Measurements from ENCODE around the gene CLDN16.

DNA sequence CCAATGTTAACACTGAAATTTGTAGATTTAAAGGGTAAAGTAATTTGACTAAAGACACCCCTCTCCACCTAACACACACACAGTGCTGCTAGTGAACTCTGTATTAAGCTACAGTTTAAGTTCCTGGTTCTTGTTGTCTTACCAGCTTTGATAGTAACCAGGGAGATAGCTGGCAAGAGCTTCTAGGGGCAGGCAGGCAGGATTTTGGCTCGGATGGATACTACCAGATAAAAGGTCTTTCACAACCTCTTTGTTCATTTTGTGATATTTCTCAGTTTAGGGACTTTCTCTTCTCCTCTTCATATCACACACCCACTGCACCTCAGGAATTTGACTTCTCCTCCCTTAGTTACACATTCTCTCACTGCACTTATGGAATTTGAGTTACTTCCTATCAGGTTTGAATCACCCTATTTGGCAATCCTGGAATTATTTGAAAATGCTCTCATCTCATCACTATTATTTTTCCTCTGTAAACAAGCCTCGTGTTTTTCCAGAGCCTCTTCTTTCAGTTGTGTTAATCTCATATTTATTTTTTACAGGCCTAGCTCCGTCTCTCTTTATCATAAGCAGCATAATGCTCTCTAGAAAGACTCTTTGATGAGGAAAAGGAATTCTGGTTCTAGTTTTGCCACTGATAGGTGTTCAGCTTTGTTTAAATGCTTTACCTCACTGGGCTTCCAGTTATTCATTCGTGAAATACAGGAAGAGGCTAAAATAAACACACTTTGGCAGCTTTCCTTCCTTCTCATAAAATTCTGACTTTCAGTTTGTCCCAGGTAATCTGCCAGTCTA is 42.7 kb upstream of the CLDN16 start:
- TF ChIP-seq CTCF (IDR thresholded peaks at IDR 0.05): no peak
- no peak for TF ChIP-seq ZFX (IDR thresholded peaks at IDR 0.05; ENCODE audit: borderline replicate concordance)

All from 22Rv1 (cell line).